ENCODE data around the gene SLC7A1. TPM values are rescaled to one million over a fixed set of nuclear protein-coding genes. Genes with fewer than 3 reads are reported as not detected.

The SLC7A1 gene
- total and polyA plus RNA-seq, 2 experiments from 2014 or later = 23.0 to 74.7 TPM

DNA sequence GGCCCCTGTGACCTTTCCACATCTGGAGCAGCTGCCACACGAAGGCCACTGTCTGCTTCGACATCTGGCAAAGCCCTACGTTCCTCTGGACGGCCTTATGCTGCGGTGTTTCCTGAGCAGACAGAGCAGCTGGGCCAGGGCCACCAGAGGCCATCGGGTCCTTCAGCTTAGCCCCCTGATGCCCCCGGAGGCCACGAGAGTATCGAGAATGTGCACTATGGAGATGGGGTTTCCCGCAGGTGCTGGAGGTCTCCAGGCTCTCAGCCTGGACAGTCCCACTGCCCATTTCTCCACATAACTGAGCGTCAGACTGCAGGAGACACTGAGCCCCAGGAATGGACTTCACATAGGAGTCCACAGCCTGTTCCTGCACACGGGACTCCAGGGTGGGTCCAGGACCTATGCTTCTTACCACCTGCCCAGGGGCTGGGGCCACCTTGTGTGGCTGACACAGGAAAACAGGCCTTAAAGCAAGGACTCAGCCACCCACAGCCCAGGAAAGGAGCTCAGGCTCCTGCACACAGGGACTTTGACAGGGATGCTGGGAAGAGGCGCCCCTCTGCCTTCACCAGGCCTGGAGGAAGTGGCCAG is 80.7 kb downstream of the SLC7A1 start (continued):
- TF ChIP-seq, protein P1, sequence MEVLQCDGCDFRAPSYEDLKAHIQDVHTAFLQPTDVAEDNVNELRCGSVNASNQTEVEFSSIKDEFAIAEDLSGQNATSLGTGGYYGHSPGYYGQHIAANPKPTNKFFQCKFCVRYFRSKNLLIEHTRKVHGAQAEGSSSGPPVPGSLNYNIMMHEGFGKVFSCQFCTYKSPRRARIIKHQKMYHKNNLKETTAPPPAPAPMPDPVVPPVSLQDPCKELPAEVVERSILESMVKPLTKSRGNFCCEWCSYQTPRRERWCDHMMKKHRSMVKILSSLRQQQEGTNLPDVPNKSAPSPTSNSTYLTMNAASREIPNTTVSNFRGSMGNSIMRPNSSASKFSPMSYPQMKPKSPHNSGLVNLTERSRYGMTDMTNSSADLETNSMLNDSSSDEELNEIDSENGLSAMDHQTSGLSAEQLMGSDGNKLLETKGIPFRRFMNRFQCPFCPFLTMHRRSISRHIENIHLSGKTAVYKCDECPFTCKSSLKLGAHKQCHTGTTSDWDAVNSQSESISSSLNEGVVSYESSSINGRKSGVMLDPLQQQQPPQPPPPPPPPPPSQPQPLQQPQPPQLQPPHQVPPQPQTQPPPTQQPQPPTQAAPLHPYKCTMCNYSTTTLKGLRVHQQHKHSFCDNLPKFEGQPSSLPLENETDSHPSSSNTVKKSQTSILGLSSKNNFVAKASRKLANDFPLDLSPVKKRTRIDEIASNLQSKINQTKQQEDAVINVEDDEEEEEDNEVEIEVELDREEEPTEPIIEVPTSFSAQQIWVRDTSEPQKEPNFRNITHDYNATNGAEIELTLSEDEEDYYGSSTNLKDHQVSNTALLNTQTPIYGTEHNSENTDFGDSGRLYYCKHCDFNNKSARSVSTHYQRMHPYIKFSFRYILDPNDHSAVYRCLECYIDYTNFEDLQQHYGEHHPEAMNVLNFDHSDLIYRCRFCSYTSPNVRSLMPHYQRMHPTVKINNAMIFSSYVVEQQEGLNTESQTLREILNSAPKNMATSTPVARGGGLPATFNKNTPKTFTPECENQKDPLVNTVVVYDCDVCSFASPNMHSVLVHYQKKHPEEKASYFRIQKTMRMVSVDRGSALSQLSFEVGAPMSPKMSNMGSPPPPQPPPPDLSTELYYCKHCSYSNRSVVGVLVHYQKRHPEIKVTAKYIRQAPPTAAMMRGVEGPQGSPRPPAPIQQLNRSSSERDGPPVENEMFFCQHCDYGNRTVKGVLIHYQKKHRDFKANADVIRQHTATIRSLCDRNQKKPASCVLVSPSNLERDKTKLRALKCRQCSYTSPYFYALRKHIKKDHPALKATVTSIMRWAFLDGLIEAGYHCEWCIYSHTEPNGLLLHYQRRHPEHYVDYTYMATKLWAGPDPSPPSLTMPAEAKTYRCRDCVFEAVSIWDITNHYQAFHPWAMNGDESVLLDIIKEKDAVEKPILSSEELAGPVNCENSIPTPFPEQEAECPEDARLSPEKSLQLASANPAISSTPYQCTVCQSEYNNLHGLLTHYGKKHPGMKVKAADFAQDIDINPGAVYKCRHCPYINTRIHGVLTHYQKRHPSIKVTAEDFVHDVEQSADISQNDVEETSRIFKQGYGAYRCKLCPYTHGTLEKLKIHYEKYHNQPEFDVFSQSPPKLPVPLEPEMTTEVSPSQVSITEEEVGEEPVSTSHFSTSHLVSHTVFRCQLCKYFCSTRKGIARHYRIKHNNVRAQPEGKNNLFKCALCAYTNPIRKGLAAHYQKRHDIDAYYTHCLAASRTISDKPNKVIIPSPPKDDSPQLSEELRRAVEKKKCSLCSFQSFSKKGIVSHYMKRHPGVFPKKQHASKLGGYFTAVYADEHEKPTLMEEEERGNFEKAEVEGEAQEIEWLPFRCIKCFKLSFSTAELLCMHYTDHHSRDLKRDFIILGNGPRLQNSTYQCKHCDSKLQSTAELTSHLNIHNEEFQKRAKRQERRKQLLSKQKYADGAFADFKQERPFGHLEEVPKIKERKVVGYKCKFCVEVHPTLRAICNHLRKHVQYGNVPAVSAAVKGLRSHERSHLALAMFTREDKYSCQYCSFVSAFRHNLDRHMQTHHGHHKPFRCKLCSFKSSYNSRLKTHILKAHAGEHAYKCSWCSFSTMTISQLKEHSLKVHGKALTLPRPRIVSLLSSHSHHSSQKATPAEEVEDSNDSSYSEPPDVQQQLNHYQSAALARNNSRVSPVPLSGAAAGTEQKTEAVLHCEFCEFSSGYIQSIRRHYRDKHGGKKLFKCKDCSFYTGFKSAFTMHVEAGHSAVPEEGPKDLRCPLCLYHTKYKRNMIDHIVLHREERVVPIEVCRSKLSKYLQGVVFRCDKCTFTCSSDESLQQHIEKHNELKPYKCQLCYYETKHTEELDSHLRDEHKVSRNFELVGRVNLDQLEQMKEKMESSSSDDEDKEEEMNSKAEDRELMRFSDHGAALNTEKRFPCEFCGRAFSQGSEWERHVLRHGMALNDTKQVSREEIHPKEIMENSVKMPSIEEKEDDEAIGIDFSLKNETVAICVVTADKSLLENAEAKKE (CRISPR knock-in tag; IDR thresholded peaks at IDR 0.05) = no peak
- no peak for TF ChIP-seq ZNF114 (CRISPR knock-in tag; IDR thresholded peaks at IDR 0.05)
- TF ChIP-seq, protein P2, sequence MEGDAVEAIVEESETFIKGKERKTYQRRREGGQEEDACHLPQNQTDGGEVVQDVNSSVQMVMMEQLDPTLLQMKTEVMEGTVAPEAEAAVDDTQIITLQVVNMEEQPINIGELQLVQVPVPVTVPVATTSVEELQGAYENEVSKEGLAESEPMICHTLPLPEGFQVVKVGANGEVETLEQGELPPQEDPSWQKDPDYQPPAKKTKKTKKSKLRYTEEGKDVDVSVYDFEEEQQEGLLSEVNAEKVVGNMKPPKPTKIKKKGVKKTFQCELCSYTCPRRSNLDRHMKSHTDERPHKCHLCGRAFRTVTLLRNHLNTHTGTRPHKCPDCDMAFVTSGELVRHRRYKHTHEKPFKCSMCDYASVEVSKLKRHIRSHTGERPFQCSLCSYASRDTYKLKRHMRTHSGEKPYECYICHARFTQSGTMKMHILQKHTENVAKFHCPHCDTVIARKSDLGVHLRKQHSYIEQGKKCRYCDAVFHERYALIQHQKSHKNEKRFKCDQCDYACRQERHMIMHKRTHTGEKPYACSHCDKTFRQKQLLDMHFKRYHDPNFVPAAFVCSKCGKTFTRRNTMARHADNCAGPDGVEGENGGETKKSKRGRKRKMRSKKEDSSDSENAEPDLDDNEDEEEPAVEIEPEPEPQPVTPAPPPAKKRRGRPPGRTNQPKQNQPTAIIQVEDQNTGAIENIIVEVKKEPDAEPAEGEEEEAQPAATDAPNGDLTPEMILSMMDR (conservative IDR thresholded peaks at IDR 0.05; ENCODE audit: low read depth in 2 of 2) = no peak
- no peak for TF ChIP-seq POLR2AphosphoS5 (IDR thresholded peaks at IDR 0.05; ENCODE audit: low read depth)
- no peak for TF ChIP-seq EZH2 (IDR thresholded peaks at IDR 0.05; ENCODE audit: low read depth, unreplicated experiment)

DNA sequence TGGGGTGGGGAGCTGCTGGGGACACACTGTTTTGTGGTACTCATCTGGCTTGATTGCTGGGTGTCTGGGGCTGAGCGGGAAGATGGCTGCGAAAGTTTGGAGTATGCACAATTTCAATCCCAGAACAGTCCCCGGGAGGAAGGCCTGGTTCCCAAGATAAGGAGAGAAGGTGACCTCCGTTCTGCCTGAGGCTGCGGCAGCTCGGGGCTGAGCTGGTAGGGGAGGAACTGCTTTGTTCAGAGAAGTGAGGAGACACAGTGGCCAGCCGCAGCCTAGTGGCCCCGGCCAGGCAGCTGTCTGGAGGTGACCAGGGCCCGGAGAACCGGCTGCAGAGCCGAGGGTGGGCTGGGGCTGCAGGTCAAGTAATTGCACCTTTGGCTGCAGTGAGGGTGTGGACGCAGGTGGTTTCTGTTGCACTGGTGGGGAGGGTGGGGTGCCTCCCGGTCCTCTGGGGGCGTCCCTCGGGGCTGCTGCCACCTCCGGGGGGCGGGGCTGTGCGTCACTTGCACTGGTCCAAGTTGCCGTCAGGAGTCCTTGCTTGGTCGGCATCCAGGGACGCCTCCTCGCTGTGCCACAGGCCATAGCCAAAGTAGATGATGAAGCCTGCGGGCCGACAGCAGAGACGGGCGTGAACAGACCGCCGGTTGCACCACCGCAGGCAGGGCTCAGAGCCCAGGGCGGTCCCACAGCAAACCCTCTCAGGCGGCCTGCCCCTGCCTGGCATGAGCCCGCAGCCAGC is 81.3 kb downstream of the SLC7A1 start:
- ATAC-seq (no peak), DNase-seq (ENCODE audit: low spot score) (no peak)
- no peaks in the 10 kb centered on the region for H3K9me2 ChIP-seq (ENCODE audit: insufficient read depth)
- no peak overlapping the region for H2AFZ ChIP-seq
- Mint-ChIP-seq H3K27ac (no peak overlapping the region), H3K36me3 (ENCODE audit: low read depth) (peaks cover 79% of the 10 kb centered on the region), H3K4me1 (no peaks in the 10 kb centered on the region), H3K9me3 (no peaks in the 10 kb centered on the region), H3K27me3 (ENCODE audit: insufficient read depth, low read depth, poor library complexity) (peaks cover 20% of the 10 kb centered on the region), H3K4me3 (no peak overlapping the region)
- no peaks in the 10 kb centered on the region for H3K79me2 ChIP-seq (replicated peaks; ENCODE audit: insufficient read depth)
- peaks cover 31% of the 10 kb centered on the region; the same call in 1 of the 2 replicates for H4K20me1 ChIP-seq (replicated peaks; ENCODE audit: insufficient read depth)
- no peak overlapping the region for H3K4me3 ChIP-seq
- peaks cover 23% of the 10 kb centered on the region for H3K36me3 ChIP-seq (ENCODE audit: insufficient read depth)
- no peak overlapping the region for H3K27ac ChIP-seq (ENCODE audit: low read depth)
- H3K27me3 ChIP-seq (ENCODE audit: insufficient read depth) = no peaks in the 10 kb centered on the region
- no peaks in the 10 kb centered on the region; the same call in 1 of the 2 replicates for H3F3A ChIP-seq (replicated peaks; ENCODE audit: low read depth)
- no peak overlapping the region for H3K4me2 ChIP-seq
- no peaks in the 10 kb centered on the region for H3K4me1 ChIP-seq (ENCODE audit: insufficient read depth)
- no peak for TF ChIP-seq POLR2AphosphoS5 (IDR thresholded peaks at IDR 0.05; ENCODE audit: low read depth)
- no peak for TF ChIP-seq ZNF114 (CRISPR knock-in tag; IDR thresholded peaks at IDR 0.05)
- no peak for TF ChIP-seq CREB1 (CRISPR knock-in tag; IDR thresholded peaks at IDR 0.05; ENCODE audit: low read depth)
- TF ChIP-seq, protein P3, sequence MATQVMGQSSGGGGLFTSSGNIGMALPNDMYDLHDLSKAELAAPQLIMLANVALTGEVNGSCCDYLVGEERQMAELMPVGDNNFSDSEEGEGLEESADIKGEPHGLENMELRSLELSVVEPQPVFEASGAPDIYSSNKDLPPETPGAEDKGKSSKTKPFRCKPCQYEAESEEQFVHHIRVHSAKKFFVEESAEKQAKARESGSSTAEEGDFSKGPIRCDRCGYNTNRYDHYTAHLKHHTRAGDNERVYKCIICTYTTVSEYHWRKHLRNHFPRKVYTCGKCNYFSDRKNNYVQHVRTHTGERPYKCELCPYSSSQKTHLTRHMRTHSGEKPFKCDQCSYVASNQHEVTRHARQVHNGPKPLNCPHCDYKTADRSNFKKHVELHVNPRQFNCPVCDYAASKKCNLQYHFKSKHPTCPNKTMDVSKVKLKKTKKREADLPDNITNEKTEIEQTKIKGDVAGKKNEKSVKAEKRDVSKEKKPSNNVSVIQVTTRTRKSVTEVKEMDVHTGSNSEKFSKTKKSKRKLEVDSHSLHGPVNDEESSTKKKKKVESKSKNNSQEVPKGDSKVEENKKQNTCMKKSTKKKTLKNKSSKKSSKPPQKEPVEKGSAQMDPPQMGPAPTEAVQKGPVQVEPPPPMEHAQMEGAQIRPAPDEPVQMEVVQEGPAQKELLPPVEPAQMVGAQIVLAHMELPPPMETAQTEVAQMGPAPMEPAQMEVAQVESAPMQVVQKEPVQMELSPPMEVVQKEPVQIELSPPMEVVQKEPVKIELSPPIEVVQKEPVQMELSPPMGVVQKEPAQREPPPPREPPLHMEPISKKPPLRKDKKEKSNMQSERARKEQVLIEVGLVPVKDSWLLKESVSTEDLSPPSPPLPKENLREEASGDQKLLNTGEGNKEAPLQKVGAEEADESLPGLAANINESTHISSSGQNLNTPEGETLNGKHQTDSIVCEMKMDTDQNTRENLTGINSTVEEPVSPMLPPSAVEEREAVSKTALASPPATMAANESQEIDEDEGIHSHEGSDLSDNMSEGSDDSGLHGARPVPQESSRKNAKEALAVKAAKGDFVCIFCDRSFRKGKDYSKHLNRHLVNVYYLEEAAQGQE (IDR thresholded peaks at IDR 0.05; ENCODE audit: unreplicated experiment) = no peak
- TF ChIP-seq EZH2 (IDR thresholded peaks at IDR 0.05; ENCODE audit: low read depth, unreplicated experiment) = no peak
- TF ChIP-seq STAT1 (IDR thresholded peaks at IDR 0.05; ENCODE audit: unreplicated experiment) = no peak
